NCI-H82 treated with DMSO at 0.1 percent for 48 hours (cell line): ENCODE results near the gene COL23A1.

Source experiments
- DNase-seq: peaks from one replicate; lab custom pipeline; 2025; ENCODE audit not compliant: unreplicated experiment; lab: John Stamatoyannopoulos, UW

COL23A1 gene

DNA sequence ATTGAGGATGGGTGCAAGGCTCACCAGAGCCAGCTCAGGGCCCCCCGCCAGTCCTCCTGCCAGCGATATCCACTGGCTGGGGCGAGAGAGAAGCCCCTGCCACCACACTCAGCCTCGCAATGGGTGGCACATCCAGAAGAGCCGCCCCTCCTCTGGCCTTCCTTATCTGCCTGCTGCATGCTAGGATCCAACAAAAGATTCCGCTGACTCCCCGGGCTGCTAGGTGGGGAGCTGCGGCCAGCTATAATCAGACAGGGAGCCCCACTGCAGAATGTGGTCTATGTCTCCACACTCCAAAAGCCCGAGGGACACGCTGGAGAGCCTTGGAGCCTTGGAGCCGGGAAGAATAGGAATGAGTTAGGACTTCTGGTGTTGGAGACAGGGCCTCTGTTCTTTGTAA is 32.8 kb downstream of the COL23A1 start:
- no peak for DNase-seq

DNA sequence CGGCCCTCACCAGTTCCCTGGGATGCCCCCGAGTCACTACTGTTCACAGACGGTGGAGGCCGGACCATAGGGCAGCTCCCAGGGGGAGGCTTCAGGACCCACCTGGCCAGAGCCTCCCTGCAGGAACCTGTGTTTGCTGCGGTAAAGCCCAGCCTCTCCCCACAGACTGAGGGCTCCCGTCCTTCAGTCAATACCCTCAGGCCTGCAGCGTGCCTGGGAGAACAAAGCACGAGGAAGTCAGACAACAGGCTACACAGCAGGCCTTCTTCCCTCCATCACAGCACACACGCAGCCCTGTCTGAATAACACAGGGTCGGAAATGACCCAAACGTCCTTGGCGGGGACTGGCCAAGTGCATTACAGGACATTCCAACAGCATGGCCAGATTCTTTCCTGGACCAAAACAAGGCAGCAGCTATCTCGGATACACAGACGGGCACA is 34.4 kb downstream of the COL23A1 start:
- no peak for DNase-seq

DNA sequence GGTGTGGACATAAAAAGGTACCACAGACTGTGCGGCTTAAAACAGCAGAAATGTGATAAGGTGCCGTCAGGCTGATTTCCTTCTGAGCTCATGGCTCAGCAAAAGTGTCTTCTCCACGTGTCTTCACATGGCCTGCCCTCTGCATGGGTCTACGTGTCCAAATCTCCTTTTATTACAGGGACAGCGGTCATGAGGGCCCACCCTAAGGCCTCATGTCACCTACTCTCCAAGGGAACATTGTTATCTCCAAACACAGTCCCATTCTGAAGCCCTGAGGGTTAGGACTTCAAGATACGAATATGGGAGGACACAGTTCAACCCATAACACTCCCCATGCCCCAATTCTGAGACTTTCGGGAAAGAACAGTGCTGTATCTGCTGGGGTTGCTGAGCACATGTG is 35.2 kb downstream of the COL23A1 start:
- DNase-seq, result no peak

- DNase-seq, result no peak
These were observed 35.9 kb downstream of the COL23A1 start for GRCh38 chr5:178554311-178554710.

- DNase-seq, result no peak
These were observed 36.7 kb downstream of the COL23A1 start for GRCh38 chr5:178553517-178553916.

DNA sequence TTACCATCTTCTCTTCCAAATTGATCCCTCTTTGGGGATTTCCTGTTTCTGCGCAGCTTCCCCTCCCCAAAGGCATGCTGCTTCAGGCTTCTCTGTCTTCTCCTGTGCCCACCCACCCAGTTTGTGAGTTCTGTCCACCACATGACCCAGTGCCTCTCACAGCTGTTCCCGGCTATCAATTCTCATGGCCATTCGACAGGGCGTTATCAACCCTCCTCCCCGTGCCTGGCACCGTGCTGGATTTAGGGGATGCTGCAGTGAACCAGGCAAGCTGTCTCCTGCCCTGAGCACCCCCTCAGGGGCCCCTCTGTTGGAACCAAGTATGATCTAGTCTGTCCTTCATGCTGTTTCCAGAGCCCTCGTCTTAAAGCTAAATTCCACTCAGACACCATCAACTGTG is 38.7 kb downstream of the COL23A1 start:
- DNase-seq, result no peak

DNA sequence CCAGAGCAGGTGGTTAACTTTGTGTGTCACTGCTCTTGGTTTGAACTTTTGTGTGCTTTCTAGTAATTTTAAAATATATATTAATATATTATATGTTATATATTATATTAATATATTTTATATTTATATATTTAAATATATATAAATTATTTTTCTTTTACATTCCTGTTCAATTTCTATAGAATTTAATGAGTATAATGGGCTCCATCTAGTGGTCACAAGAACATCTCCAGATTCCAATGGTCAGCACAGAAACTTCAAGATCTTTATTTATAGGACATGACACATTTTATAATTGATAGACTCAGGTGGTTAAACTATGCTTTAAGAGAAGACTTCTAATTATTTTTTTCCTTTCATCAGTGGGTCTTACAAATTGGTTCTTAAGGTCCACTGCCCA is 39.1 kb downstream of the COL23A1 start:
- peak; percentile 2 for DNase-seq

GRCh38 chr5:178548746-178549145 is 41.4 kb downstream of the COL23A1 start:
- DNase-seq, result no peak

DNA sequence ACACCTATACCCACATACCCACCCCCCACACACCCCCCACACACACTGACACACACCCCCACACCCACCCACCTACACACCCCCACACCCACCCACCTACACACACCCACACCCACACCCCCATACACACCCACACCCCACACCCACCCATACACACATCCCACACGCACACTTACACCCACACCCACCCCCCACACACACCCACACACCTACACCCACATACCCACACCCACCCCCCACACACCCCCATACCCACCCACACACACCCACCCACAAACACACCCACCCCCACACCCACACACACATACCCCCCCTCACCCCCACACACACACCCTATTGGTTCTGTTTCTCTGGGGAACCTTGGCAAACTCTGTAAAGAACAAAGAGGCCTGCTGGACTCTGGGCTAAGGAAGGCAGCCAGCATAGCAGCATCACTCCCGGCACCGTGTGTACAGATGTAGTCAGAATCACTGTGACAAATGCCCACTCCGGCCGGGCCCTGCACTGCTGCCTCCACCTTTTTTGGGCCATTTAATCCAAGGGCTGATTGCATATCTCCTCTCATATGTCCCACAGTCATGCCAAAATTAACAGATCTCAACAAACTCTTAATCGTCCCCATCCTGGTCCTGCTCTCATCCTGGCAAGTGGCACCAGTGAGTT is 42.3 kb downstream of the COL23A1 start:
- no peak for DNase-seq

GRCh38 chr5:178547052-178547666 is 43.0 kb downstream of the COL23A1 start:
- DNase-seq, result no peak

DNA sequence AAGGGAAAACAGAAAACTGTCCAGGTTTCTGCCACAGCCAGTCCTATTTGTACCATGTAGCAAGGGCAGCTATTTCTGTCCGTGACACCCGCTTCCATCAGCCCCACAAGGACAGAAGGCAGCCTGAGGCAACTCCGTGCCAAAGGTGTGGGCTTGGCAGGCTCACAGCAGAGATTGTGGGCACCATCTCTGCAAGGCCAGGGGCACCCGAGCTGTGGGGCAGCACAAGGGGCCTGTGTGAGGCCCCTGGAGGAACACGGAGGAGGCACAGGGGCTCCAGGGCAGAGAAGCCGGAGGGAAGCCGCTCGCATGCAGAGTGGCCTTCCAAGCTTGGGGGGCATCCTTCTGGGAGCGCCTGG is 43.5 kb downstream of the COL23A1 start:
- DNase-seq, result no peak

- no peak for DNase-seq
These were observed 44.1 kb downstream of the COL23A1 start for GRCh38 chr5:178545941-178546674.

DNA sequence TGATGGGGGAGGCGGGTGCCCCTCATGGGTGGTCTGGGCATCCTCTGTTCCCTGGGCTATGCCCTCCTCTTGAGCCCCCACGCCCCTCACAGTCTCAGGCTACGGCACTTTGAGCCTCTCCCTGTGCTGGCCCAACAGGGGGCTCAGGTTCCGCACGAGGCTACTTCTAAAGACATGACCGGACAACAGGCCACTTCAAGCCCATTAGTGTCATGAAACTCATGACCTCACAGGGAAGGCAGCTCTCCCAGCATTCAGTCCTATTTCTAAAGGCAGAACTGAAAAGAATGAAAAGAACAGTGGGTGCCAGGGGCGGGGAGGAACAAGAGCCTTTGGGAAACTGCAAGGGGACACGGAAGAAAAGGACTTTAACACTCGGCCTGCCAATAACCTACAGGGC is 45.0 kb downstream of the COL23A1 start:
- no peak for DNase-seq

- no peak for DNase-seq
These were observed 45.9 kb downstream of the COL23A1 start for GRCh38 chr5:178544166-178544834.

GRCh38 chr5:178542455-178542854 is 47.7 kb downstream of the COL23A1 start:
- no peak for DNase-seq

DNA sequence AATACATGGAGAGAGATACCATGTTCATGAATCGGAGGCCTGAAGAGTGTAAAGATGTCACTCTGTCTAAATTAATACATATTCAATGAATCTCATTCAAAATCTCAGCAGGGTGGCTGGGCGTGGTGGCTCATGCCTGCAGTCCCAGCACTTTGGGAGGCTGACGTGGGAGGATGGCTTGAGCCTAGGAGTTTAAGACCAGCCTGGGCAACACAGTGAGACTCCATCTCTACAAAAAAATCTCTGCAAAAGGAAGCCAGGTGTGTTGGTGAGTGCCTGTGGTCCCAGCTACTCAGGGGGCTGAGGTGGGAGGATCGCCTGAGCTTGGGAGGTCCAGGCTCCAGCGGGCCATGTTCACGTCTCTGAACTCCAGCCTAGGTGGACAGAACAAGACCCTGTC is 49.7 kb downstream of the COL23A1 start:
- DNase-seq, result no peak

GRCh38 chr5:178538741-178539229 is 51.4 kb downstream of the COL23A1 start:
- DNase-seq, result no peak

GRCh38 chr5:178537467-178538371 is 52.5 kb downstream of the COL23A1 start:
- DNase-seq, result no peak

GRCh38 chr5:178536541-178537466 is 53.4 kb downstream of the COL23A1 start:
- no peak for DNase-seq
